Tibial nerve (tissue), 4 donors: Measurements from ENCODE around the gene PDLIM5. TPM values are rescaled to one million over a fixed set of nuclear protein-coding genes. Genes with fewer than 3 reads are reported as not detected.

Source experiments
- DNase-seq, 2 donors: peaks; one replicate each; pipeline ENCODE4 v3.0.0-alpha.2; 2019; ENCODE audit warnings: low spot score in 2 of 2
- H3K27ac ChIP-seq, 4 donors: fragments of 200-600 bp; sonication (generic) in 3 of 4; one replicate each; pipeline ENCODE4 v1.5.1; 2017 to 2019; ENCODE audit warnings: mild to moderate bottlenecking in 1 of 4
- H3K27me3 ChIP-seq, 2 donors: fragments of 200-600 bp; sonication (generic) in 1 of 2; one replicate each; pipeline versions ENCODE4 v1.5.1 to v1.6.0; 2017 to 2019
- H3K36me3 ChIP-seq, 3 donors: fragments of 200-600 bp; sonication (generic); one replicate each; pipeline ENCODE4 v1.5.1; 2018 to 2019
- H3K4me1 ChIP-seq, 4 donors: fragments of 200-600 bp; sonication (generic) in 3 of 4; one replicate each; pipeline ENCODE4 v1.5.1; 2017 to 2019
- H3K4me3 ChIP-seq, 4 donors: fragments of 200-600 bp; sonication (generic) in 3 of 4; one replicate each; pipeline ENCODE4 v1.5.1; 2017 to 2019; ENCODE audit warnings: mild to moderate bottlenecking in 1 of 4, moderate library complexity in 1 of 4
- H3K9me3 ChIP-seq, 4 donors: fragments of 200-600 bp; sonication (generic) in 3 of 4; one replicate each; pipeline ENCODE4 v1.5.1; 2017 to 2019
- CTCF ChIP-seq, 5 experiments: fragments of 200-600 bp in 3 of 5; fragments of 450-650 bp in 2 of 5; sonication (generic) in 3 of 5; IDR thresholded peaks; one replicate each; pipeline ENCODE4 v1.5.1; 2016 to 2019; ENCODE audit warnings: antibody characterized with exemption in 5 of 5, mild to moderate bottlenecking in 3 of 5, moderate library complexity in 2 of 5
- EP300 ChIP-seq, 2 donors: sonication (generic); formaldehyde crosslinking; IDR thresholded peaks; one replicate each; pipeline ENCODE4 v1.6.1; 2017; ENCODE audit warnings: antibody characterized with exemption in 2 of 2, mild to moderate bottlenecking in 1 of 2
- POLR2A ChIP-seq, 2 donors: fragments of 450-650 bp; IDR thresholded peaks; one replicate each; pipeline ENCODE4 v1.6.1; 2017; ENCODE audit warnings: antibody characterized with exemption in 2 of 2, mild to moderate bottlenecking in 2 of 2, moderate library complexity in 2 of 2
- WGBS, 2 donors: methylation state at CpG; one replicate each; pipeline ENCODE4 v1.1.5; 2018; 5-methylcytosine and 5-hydroxymethylcytosine counted together
- total RNA-seq, 4 donors: library from RNA; depleted of rRNA; stranded (reverse); fragments of >200 nt; gene quantifications; one replicate each; pipeline ENCODE4 v1.1.0, GENCODE V29; 2016

PDLIM5 gene
- total RNA-seq, 4 donors from 2014 or later: 73.5 to 117 (median 98.2) TPM

DNA sequence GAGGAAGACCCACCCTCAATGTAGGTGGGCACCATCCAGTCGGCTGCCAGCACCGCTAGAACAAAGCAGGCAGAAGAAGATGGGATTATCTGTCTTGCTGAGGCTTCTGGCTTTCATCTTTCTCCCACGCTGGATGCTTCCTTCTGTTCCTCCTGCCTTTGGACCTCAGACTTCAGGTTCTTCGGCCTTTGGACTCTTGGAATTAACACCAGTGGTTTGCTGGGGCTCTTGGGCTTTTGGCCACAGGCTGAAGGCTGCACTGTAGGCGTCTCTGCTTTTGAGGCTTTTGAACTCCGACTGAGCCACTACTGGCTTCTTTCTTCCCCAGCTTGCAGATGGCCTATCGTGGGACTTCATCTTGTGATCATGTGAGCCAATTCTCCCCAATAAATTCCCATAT is 55.1 kb downstream of the PDLIM5 start:
- Histone ChIP-seq H3K36me3 (no peaks in the 10 kb centered on the region), H3K27me3 (no peaks in the 10 kb centered on the region), H3K27ac (peak overlapping the region in 1 of 4 donors; percentile 37), H3K4me1 (peaks cover 0 to 41% (median 11%) of the 10 kb centered on the region in 4 donors), H3K9me3 (no peaks in the 10 kb centered on the region), H3K4me3 (no peak overlapping the region)
- TF ChIP-seq POLR2A (IDR thresholded peaks at IDR 0.05) (no peak), EP300 (IDR thresholded peaks at IDR 0.05) (no peak), CTCF (IDR thresholded peaks at IDR 0.05) (no peak)
- DNase-seq: no peak
- 92 to 93% methylated on average over 7 of the region's 7 CpGs for WGBS, 2 donors

DNA sequence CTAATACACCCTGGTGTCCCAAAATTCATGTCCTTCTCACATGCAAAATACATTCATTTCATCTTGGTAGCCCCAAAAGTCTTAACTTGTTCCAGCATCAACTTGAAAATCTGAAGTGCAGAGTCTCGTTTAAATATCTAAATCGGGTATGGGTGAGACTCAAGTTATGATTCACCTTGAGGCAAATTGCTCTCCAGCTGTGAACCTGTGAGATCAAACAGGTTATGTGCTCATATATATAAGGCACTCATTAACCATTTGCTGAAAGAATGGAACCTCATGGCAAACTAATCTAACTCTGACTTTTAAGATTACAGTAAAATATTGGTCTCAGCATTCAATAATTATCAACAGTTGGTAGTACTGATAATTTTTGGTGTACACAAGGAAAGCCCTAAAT is 55.5 kb downstream of the PDLIM5 start:
- H3K4me3 ChIP-seq: no peak overlapping the region
- peaks cover 0 to 41% (median 11%) of the 10 kb centered on the region in 4 donors for H3K4me1 ChIP-seq
- peak overlapping the region in 1 of 4 donors; percentile 37 for H3K27ac ChIP-seq
- DNase-seq: no peak
- TF ChIP-seq CTCF (IDR thresholded peaks at IDR 0.05): no peak
- no peak for TF ChIP-seq POLR2A (IDR thresholded peaks at IDR 0.05)
- no peak for TF ChIP-seq EP300 (IDR thresholded peaks at IDR 0.05)
- no peaks in the 10 kb centered on the region for H3K27me3 ChIP-seq
- no peaks in the 10 kb centered on the region for H3K9me3 ChIP-seq
- no peaks in the 10 kb centered on the region for H3K36me3 ChIP-seq
- WGBS, 2 donors: 77 to 78% methylated on average over 2 of the region's 2 CpGs

- Histone ChIP-seq H3K27ac (peak overlapping the region in 1 of 4 donors; percentile 63), H3K4me1 (peaks cover 0 to 41% (median 11%) of the 10 kb centered on the region in 4 donors), H3K27me3 (no peaks in the 10 kb centered on the region), H3K4me3 (no peak overlapping the region), H3K36me3 (no peaks in the 10 kb centered on the region), H3K9me3 (no peaks in the 10 kb centered on the region)
- 4 to 10% methylated on average over 1 of the region's 1 CpG for WGBS, 2 donors
- peak in 1 of 2 donors; percentile 52 for DNase-seq
- TF ChIP-seq EP300 (IDR thresholded peaks at IDR 0.05): peak; percentile 36 to 85
- TF ChIP-seq CTCF (IDR thresholded peaks at IDR 0.05): no peak
- TF ChIP-seq POLR2A (IDR thresholded peaks at IDR 0.05): no peak
These were observed 56.0 kb downstream of the PDLIM5 start for GRCh38 chr4:94507708-94508107.

DNA sequence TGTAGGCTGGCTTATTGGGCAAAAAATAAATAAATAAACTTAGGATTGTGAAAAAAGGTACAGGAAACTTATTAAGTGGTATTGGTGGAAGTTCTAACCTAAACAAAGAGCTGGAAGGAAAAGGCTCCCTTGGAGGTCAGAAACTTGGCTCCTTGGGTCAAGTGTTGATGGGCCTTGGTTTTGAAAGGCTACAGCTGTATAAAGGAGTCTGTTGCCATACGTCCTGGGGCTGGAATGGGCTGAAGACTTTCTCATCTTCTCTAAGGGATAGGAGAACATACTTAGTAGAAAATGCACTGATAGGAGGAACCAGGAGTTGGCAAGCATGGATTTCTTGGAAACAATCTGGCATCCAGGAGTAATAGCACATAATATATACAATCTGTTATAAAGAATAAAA is 56.6 kb downstream of the PDLIM5 start:
- 29 to 42% methylated on average over 1 of the region's 1 CpG for WGBS, 2 donors
- H3K4me3 ChIP-seq: no peak overlapping the region
- no peaks in the 10 kb centered on the region for H3K27me3 ChIP-seq
- H3K4me1 ChIP-seq: peaks cover 0 to 38% (median 11%) of the 10 kb centered on the region in 4 donors
- H3K27ac ChIP-seq: peak overlapping the region in 2 of 4 donors; percentile 32 to 63
- no peak for DNase-seq
- TF ChIP-seq POLR2A (IDR thresholded peaks at IDR 0.05) (no peak), EP300 (IDR thresholded peaks at IDR 0.05) (no peak), CTCF (IDR thresholded peaks at IDR 0.05) (no peak)
- no peaks in the 10 kb centered on the region for H3K36me3 ChIP-seq
- H3K9me3 ChIP-seq: no peaks in the 10 kb centered on the region

DNA sequence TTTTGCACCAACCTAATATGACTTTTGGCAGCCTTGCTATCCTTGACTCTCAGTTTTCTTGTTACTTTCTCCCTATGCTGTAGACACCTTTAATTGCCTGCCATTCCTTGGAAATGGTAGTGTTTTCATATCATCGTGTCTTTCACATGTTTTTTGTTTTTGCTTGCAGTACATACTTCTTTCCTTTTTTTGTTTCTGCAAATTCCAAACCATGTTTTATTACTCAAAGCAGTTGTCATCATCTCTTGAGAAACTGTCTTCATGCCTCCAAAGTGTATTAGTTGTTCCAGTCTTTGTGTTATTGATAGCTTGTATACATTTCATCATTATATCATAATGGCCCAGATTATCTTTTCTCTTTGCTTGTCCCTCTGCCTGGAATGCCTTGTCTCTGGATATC is 57.1 kb downstream of the PDLIM5 start:
- H3K4me3 ChIP-seq: no peak overlapping the region
- peaks cover 0 to 37% (median 11%) of the 10 kb centered on the region in 4 donors for H3K4me1 ChIP-seq
- TF ChIP-seq CTCF (IDR thresholded peaks at IDR 0.05): no peak
- no peak for DNase-seq
- no peaks in the 10 kb centered on the region for H3K27me3 ChIP-seq
- H3K36me3 ChIP-seq: no peaks in the 10 kb centered on the region
- no peaks in the 10 kb centered on the region for H3K9me3 ChIP-seq
- 34 to 49% methylated on average over 1 of the region's 1 CpG for WGBS, 2 donors
- peak overlapping the region in 1 of 4 donors; percentile 63 for H3K27ac ChIP-seq
